Endometrial microvascular endothelial cells (primary cell): Measurements from ENCODE around the gene RAC3. TPM values are rescaled to one million over a fixed set of nuclear protein-coding genes. Genes with fewer than 3 reads are reported as not detected.

Experiments used
- in situ Hi-C: cut with HindIII; loops from 2 replicates; pipeline ENCODE4 v1.10.0; 2017; ENCODE audit warnings: low sequenced_read_pairs, low pct_unique_long_range_greater_than_20kb; ENCODE audit errors: inconsistent ontology term
- total RNA-seq: library from RNA; depleted of rRNA; stranded (reverse); fragments of >200 nt; gene quantifications from one replicate; pipeline ENCODE4 v1.2.3, GENCODE V29; 2015; ENCODE audit errors: inconsistent ontology term

Gene RAC3
- total RNA-seq, 1 donor from 2014 or later, result 30.2 TPM

- in situ Hi-C loops, result no loop called here
Observed at GRCh38 chr17:82061047-82061925, 29.8 kb downstream of the RAC3 start.

DNA sequence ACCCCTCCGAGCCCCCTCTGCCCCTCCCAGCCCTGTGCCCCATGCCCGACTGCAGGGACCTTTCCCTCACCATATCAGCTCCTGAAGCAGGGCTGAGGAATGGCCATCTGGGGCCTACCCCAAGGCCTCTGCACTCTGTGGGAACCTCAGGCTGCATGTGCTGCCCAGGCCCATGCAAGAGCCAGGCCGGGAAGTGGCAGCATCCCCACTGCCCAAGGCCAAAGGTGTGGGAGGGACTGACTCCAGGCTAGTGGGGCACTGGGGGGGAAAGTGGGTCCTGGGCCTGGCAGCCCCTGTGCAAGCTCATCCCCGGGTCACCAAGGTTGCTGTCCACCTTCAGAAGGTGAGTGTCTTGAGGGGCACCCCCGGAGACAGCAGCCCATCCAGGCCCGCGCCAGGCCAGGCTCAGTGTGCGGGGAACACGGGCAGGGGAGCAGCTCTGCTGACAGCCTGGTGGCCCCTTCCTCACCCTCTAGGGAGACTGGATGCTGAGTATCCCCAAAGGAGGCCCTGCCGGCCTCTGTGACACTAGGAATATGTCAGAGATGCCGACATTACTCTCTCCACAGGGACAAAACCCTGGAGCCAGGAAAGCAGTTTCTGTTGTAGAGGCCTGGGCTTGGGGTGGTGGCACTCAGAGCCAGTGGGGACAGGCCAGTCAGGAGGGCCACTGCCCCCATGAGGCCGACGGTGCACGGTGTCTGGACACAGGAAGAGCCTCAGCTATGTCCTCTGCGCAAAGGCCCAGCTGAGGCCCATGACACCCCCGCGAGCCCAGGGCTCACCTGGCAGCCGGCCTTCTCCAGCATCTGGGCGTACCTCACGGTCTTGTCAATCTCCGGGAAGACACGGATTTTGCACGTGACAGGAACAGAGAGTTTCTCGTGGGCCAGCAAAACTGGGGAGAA, 30.9 kb downstream of the RAC3 start:
- in situ Hi-C loops, result no loop called here

GRCh38 chr17:82062984-82063368, 31.5 kb downstream of the RAC3 start:
- in situ Hi-C loops, result no loop called here

- in situ Hi-C loops, result no loop called here
Observed at GRCh38 chr17:82063424-82064415, 32.2 kb downstream of the RAC3 start.

DNA sequence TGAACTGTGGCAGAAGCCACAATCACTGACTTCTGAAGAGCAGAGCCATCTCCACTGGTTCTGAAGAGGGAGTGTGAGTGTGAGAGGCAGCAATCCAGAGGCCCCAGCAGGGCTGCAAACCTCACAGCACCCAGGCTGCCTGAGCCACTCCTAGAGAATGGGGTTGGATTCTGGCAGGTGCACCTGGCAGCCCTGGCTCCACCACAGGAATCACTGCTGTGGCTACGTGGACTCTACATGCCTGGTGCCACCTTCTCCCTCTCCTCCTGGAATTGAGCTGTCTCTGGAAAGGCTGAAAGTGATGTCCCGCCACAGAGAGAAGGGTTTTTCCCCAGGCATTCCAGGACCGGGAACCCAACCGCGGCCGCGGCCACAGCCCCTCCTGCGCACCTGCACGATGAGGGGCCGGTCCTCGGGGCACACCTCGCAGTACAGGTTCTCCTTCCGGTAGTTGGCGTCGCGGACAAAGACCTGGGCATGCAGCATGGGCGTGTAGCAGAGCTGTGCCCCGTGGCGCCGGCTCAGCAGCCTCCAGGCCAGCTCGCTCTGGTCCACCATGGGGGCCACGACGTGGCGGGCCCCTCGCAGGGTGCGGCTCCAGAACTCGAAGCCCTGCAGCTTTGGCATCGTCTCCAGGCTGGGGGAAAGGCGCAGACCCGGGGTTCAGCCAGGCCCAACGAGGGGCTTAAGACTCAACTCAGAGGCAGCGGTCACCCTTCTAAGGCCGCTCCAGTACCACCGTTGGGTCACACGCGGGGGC, 33.1 kb downstream of the RAC3 start:
- in situ Hi-C loops, result no loop called here

DNA sequence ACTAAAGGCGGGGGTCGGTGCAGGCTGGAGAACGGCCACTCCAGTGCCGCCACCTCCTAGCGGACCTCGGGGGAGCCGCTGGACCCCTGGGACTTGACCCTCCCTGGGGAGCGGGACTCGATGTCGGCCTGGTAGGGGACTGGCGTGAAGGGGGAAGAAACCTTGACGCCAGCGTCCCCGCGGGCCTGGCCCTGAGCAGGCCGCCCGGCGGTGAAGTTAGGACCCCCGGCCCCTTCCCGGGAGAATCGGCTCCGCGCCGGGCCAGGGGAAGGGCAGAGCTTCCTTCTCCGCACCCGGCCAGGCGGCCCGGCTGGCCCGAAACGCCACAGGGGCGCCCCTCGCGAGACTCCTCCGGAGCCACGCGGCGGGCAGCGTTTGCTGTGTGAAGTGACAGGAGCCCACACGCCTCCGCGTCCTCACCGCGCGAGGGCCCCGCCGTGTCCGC, 33.7 kb downstream of the RAC3 start:
- in situ Hi-C loops, result no loop called here

- in situ Hi-C loops, result no loop called here
Observed at GRCh38 chr17:82065638-82066303, 34.3 kb downstream of the RAC3 start, which contains the start of gene DUS1L. Gene DUS1L (minus strand): TSS chr17:82065804. CDS start chr17:82065059, 745 bp downstream.

DNA sequence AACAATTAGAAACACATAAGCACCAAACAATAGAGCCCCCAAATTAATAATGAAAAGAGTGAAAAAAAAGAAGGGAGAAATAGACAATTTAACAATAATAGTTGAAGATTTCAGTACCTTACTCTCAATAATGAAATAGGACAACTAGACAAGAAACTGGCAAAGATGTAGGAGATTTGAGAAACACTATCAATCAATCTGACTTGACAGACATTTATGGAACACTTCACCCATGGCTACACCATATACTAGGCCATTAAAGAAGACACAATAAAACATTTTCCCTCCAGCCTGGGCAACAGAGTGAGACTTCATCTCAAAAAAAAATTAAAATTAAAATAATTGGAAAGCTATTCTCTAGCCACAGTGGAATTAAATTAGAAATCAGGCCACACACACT, 39.1 kb downstream of the RAC3 start:
- in situ Hi-C loops, result no loop called here

DNA sequence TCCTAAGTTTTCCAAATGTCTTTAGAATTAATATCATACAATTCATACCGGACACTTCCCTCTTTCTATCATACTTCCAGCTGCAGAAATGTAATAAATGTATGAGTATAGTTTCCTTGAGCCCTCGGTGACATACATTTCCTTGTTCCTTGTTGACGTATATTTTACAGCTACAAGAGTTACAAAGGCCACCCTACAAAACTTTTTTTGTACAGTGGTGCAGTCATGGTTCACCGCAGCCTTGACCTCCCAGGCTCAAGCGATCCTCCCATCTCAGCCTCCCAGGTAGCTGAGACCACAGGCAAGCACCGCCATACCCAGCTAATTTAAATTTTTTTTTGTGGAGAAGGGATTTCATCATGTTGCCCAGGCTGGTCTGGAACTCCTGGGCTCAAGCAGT, 41.3 kb downstream of the RAC3 start:
- in situ Hi-C loops, result no loop called here

- in situ Hi-C loops, result no loop called here
Observed at GRCh38 chr17:82073446-82073845, 42.0 kb downstream of the RAC3 start.

DNA sequence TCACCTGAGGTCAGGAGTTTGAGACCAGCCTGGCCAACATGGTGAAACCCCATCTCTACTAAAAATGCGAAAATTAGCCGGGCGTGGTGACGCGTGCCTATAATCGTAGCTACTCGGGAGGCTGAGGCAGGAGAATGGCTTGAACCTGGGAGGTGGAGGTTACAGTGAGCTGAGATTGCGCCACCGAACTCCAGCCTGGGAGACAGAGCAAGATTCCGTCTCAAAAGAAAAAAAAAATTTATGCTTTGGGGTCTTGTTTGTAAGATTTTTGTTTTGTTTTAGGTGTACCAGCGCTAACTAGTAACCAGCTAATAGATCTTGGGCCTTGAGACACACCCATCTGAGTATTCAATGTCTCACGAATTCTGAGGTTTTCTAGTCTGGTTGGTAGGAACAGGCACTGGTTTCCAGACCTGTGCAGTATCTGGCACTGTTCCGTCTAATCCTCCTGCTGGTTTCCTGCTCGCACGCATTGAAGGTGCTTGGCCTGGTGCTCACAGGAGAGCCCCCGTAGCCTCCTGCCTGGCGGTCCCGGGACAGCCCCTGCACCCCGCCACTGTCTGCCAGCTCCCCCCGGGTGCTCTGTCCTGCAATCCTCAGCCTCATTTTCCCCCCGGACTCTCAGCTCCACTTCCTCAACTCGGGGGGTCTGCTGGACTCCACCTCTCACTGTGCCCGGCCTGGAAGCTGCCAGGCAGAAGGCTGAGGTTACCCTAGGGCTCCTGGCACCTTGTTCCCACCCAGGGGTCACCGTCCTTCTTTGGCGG, 44.7 kb downstream of the RAC3 start:
- in situ Hi-C loops, result no loop called here

DNA sequence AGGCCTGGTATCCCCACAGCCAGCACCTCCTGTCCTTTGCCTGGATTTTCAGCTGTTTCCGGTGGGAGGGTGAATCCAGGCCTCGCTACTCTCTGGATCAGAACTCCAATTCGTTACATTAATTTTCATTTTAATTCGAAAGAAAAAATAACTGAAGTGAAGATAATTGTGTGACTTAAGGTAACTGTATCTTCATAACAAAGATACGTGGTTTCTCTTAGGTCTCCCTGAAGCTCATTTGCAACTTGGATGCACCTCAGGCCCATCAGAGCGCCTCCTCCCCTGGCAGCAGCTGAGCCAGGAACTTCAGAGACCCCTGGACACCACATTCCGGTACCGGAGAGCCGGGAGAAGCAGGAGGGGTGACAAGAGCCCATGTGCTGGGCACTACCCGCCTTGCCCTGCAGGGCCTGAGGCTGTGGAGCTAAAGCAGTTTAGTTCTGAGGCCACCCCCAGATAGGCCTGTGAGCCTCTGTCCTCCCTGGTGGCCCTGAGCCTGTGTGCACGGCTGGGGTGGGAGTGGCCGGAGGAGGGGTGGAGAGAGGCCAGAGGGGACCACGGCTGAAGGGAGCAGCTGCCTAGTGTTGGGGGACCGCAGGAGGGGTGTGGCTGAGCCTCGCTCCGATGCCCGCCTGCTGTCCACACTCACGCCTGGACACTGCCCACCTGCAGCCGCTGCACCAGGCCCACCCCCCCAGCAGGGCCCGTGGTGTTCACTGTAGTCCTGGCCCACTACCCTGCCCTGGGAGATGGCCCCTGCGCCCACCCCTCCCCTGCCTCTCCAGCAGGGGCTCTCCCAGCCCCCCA, 45.5 kb downstream of the RAC3 start:
- in situ Hi-C loops, result no loop called here

- in situ Hi-C loops, result no loop called here
Observed at GRCh38 chr17:82077617-82078358, 46.3 kb downstream of the RAC3 start.

- in situ Hi-C loops, result no loop called here
Observed at GRCh38 chr17:82078433-82078832, 47.0 kb downstream of the RAC3 start.

DNA sequence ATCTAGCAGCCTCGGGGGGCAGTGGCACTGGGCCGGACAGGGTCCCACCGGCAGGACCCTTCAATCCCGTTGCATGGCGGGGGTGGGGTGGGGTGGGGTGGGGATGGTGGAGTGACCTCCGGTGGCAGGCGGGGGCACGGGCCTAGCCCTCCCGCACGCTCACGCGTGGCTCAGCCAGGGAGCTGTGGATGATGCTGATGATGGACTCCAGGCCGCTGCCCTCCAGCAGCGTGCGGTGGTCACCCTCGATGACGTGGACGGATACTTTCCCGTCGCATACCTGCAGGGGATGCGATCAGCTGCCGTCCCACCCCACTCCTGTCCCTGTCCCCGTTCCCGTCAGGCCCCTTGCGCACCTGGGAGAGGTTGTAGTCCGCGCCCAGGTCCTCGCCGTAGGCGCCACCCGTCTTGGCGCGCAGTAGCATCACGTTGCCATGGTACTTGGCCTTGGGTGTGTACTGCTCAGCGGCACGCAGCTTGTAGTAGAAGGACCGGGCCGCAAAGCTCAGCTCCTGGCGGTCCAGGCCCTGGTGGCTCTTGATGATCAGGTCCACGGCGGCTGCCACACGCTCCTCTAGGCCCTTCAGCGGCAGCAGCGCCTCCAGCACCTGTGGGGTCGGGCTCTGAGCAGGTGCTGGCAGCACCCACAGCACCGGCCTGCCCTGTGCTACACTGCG, 47.7 kb downstream of the RAC3 start:
- in situ Hi-C loops, result no loop called here
